ENCODE measurements around the gene SSBP3. TPM values are rescaled to one million over a fixed set of nuclear protein-coding genes. Genes with fewer than 3 reads are reported as not detected.

SSBP3 gene
- total and polyA plus RNA-seq, 4 donors: 43.7 to 83.4 (median 65.8) TPM

DNA sequence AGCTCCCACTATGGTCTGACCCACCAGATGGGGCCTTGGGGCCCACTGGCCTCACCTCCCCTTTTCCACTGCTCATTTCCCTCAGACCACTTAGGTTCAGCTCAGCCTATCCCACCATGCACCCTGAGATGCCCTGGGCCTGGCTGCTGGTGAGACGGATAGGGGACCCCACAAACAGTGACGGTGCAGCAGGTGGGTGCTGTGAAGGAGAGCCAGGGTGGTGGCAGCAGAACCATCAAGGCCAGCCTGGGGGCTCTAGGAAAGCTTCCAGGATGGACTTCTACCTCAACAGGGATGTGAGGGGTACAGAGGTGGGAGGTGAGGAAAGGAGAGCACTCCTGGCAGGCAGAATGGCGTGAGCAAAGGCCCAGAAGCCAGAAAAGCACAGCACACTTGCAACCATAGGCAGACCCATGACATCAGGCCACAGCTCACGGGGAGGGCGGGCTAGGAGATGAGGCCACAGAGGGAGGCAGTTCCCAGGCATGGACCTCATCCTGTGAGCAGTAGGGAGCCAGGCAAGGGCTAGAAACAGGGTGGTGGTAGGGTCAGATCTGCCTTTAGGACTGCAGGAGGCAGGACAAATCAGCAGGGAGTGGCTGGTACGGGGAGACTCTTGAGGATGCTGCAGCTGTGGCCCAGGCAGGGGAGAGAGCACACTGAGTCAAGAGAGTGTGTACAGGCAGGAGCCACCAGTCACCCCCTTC, 229.4 kb downstream of the SSBP3 start:
- Histone ChIP-seq H3K4me3 (ENCODE audit: low read length in 2 of 2) (no peak overlapping the region), H3K27me3 (ENCODE audit: control insufficient read depth in 1 of 2, insufficient read depth in 2 of 2, low read length in 1 of 2) (no peaks in the 10 kb centered on the region), H3K9me3 (ENCODE audit: control insufficient read depth, low read length) (no peaks in the 10 kb centered on the region), H3K4me1 (ENCODE audit: control insufficient read depth in 1 of 2, insufficient read depth in 2 of 2, low read length in 2 of 2) (no peaks in the 10 kb centered on the region), H3K36me3 (ENCODE audit: control insufficient read depth in 1 of 2, insufficient read depth in 2 of 2, low read length in 1 of 2) (peaks cover 0 to 6% of the 10 kb centered on the region in 2 donors), H3K27ac (ENCODE audit: low read depth in 1 of 2, low read length in 2 of 2) (no peak overlapping the region)
- WGBS, 2 donors: 94 to 95% methylated on average over 6 of the region's 6 CpGs
- intact Hi-C loops (cut with DNase I): no loop called here
- DNase-seq (no peak), ATAC-seq (ENCODE audit: low FRiP score) (no peak)

Other genes with a start within 250 kb of the SSBP3 start
- gene CYB5RL, start 206.4 kb downstream of the SSBP3 start, total RNA-seq: 1 to 10 TPM; 3.5 to 7.9 TPM
- 1 to 10 TPM; 3.1 to 3.9 TPM for gene CYB5RL, start 206.4 kb downstream of the SSBP3 start, polyA plus RNA-seq
- 10 to 100 TPM; 36.2 to 38.1 TPM for gene MRPL37, start 206.2 kb downstream of the SSBP3 start, total RNA-seq
- 10 to 100 TPM; 18.2 to 49.9 TPM for gene MRPL37, start 206.2 kb downstream of the SSBP3 start, polyA plus RNA-seq
- 10 to 100 TPM; 17.5 to 20.9 TPM for gene ACOT11, start 141.8 kb upstream of the SSBP3 start, total RNA-seq
- gene ACOT11, start 141.8 kb upstream of the SSBP3 start, polyA plus RNA-seq: 1 to 10 TPM; 6.4 to 7.3 TPM
- not detected for gene FAM151A, start 217.1 kb upstream of the SSBP3 start, total RNA-seq
- under 1 TPM in 1 of 2 donors, not detected in 1; 0.08 TPM for gene FAM151A, start 217.1 kb upstream of the SSBP3 start, polyA plus RNA-seq
- 10 to 100 TPM; 13.1 to 16.3 TPM for gene MROH7, start 235.4 kb upstream of the SSBP3 start, total RNA-seq
- gene MROH7, start 235.4 kb upstream of the SSBP3 start, polyA plus RNA-seq: 10 to 100 TPM in 1 of 2 donors, 1 to 10 TPM in 1; 2.1 to 42.3 TPM

Data from aorta (tissue), 5 donors.